ENCODE measurements around the gene PTK7.
"Not testable (repeated sequence)": the region's sequence is repeated elsewhere in the genome, so short reads cannot be mapped to it uniquely, and the experiment has no call there.

Gene PTK7

DNA sequence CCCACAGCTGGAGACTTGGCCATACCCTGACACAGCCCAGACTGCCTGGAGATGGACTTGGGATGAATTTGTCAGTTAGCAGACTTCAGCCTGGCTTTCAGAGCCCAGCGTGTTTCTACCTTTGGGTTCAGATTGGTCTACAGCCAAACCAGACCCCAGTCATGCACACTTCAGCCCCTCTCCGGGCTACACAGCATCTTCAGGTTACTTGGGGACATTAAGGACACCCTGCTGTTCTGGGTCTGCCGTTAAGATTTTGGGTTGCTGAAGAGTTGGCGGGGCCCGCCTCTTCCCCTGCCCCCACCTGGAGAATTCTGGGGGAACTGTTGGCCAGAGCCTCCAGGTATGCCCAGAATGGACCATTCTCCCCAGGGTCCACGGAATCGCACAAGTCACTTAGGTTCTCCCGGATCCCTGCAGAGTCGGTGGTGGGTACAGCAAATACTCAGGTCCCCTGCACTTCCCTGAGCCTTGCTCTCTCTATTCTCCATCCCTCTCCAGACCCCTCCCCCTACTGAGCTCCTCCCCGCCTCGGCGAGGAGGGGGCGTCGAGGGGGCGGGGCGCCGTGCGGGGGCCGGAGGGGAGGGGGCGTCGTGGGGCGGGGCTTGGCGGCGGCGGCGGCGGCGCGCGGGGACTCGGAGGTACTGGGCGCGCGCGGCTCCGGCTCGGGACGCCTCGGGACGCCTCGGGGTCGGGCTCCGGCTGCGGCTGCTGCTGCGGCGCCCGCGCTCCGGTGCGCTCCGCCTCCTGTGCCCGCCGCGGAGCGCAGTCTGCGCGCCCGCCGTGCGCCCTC is at the start of gene PTK7:
TSS of gene PTK7 (plus strand) at position 645 of the 794 bp plus-strand sequence. CDS start 175 bp downstream, outside the sequence.
- peak; percentile 35 for DNase-seq (ENCODE audit: low read depth)

DNA sequence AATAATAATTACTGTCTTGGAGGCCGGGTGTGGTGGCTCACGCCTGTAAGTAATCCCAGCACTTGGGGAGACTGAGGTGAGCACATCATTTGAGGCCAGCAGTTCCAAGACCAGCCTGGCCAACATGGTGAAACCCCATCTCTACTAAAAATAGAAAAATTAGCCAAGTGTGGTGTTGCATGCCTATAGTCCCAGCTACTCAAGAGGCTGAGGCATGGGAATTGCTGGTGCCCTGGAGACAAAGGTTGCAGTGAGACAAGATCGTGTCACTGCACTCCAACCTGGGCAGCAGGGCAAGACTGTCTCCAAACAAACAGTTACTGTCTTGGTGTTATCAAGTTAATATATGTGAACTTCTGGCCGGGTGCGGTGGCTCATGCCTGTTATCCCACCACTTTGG is 49.7 kb upstream of the PTK7 start:
- DNase-seq (ENCODE audit: low read depth) = no peak

DNA sequence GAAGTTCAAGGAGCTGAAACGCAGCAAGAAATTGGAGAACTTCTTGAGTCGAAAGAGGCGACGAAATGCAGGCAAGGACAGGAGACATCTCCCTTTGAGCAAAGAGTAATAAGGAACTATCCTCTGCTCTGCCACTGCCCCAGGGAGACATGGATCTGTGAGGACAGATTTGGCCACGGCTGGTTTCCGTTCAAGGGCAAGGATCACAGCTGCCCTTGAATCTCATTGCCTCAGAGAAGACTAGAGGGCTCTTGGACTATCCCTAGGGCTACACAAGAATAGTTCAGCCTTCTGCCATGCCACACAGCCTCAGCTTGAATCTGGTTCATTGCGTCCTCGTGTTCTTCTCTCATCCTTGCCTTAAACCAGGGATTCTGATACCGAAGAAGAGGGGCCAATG is 47.0 kb upstream of the PTK7 start:
- no peak for DNase-seq (ENCODE audit: low read depth)

DNA sequence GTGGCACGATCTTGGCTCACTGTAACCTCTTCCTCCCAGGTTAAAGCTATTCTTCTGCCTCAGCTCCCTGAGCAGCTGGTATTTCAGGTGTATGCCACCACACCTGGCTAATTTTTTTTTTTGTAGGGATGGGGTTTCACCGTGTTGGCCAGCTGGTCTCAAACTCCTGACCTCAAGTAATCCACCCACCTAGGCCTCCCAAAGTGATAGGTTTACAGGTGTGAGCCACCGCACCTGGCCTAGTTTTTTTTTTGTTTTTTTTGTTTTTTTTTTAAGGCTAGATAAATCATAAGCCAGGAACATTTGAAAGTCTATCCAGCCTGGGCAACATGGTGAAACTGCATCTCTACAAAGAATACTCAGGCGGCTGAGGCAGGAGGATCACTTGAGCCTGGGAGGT is 43.8 kb upstream of the PTK7 start:
- DNase-seq (ENCODE audit: low read depth) = no peak

DNA sequence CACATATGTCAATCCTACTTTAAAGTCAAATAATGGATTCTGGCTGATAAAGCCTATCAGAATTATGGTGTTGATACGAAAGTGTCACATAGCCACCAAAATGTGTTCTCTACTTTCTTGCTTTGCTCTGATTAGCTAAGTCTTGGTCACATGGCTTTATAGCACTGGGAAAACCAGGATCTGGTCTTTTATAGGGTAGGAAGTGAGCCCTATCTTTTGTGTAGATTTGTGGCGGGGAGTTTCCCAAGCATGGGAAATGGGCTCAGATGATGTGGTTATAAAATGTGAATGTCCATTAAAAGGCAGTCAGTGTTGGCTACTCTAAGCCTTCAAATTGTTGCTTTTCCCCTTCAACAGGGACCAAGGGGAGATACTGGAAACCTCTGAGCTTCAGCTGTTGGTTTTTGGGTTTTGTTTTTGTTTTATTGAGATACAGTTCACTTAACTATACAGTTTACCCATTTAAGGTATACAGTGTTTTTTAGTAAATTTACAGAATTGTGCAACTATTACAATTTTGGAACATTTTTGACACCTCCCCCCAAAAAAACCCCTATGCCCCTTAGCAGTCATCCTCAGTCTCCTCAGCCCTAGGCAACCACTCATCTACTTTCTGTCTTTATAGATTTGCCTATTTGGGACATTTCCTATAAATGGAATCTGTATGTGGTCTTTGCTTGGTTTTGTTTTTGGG is 42.5 kb upstream of the PTK7 start:
- DNase-seq (ENCODE audit: low read depth) = no peak

DNA sequence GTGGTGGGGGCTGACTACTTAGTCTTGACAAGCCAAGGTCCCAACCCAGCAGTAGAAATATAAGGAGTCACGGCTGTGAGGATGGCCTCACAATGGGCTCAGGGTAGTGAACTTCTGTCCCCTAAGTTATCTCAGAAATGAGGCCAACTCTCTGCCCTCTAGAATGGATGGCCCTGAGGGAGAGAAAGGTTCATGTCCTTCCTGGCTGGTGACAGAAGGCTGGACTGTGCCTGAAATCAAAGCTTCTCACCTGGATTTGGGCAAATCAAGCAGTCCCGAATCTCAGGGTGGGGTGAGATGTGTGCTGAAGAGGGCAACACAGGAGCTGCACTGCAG is 42.0 kb upstream of the PTK7 start:
- DNase-seq (ENCODE audit: low read depth) = no peak

DNA sequence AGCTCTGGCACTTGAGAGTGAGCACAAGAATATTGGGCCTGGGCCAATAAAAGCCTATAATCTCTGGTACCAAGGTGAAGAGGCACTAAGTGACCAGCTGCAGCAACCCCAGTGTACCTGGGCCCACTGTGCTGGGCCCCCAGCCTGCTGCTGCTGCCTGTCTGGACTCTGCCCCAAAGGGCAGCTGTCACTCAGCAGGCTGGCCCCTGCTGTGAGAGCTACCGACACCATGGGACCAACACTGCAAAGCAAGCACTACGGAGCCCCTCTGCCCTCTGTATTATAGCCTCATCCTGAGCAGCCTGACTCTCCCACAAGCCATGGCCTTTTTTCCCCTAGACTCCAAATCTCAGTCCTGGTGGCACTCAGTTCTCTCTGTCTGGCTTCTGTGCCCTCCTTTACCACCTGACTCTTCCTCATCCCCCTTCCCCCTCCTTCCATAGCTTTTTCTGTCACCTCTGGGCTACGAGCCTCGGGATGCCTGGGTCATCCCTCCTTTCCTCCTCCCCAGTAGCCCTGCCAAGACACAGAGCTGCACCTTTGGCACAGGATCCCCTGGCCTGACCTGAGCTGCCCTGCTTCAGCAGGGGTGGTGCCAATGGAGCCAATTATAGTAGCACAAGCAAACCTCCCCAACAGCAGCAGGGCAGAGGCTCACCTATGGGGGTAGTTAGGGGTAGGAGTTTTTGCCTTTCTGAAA is 40.5 kb upstream of the PTK7 start:
- no peak for DNase-seq (ENCODE audit: low read depth)

DNA sequence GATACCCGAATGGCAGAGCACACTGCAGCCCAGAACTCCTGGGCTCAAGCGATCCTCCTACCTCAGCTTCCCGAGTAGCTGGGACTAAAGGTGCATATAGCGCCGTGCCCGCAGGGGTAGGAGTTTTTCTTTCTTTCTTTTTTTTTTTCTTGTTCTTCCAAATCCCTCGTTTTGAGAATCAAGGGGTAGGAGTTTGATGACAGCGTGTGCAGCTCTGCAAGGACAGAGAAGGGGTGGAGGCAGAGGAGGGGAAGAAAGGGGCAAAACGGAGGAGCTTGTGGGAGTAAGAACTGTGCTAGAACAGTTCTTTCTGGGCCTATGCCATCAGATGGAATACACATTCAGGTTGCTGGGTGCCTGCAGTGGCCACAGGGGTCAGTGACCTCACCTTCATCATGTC is 39.4 kb upstream of the PTK7 start:
- DNase-seq (ENCODE audit: low read depth) = no peak

DNA sequence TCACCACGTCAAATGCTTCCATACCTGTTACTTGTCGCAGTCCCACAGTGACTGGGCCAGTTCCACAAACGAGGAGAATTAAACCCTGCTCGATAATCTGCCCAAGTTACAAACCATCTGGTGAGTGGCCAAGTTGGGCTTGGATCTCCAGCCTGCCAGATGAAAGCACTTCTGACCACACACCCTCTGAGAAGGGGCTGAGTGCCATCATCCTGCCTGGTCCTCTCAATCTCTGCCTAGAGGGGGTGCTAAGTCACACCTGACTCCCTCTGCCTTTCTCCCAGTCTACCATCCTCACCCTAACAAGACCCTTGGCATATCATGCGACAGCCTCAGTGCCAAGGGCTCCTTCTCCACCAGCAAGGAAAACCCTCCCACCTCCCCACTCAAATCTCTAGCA is 38.9 kb upstream of the PTK7 start:
- DNase-seq (ENCODE audit: low read depth) = no peak

DNA sequence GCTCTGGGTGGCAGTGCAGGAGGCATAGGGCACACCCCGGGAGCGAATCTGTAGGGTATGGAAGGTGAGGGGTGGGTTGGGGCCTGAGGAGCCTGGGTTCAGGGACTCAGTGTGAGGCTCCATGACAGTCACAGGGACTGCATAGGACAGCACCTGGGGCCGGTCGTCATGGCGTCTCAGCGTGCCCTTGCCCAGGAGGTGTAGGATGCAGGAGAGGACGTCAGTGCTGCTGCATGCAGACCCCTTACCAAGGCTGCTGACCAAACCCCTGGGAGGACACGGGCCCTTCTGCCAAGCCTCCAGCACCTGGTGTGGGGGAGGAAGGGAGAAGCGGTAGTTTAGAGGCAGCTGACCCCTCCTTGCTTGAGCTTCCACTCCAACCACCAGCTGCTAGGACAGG is 38.4 kb upstream of the PTK7 start:
- no peak for DNase-seq (ENCODE audit: low read depth)

DNA sequence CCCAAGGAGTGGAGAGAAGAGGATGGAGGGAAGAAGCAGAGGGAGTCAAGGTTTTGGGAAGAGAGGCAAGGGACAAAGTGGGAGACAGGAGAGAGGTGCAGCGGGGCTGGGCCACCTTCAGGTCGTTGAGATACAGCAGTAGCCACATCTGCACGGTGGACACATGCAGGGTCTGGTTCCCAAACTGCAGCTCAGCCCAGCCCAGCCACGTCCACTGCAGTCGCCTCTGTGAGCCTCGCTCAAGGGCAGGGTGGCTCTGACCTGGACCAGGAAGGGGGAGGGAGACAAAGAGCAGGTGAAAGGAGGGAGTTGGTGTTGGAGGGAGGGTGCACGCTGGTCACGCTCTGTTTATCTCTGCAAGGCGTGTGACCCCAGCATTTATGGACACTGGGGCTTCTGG is 37.4 kb upstream of the PTK7 start:
- DNase-seq (ENCODE audit: low read depth) = no peak

DNA sequence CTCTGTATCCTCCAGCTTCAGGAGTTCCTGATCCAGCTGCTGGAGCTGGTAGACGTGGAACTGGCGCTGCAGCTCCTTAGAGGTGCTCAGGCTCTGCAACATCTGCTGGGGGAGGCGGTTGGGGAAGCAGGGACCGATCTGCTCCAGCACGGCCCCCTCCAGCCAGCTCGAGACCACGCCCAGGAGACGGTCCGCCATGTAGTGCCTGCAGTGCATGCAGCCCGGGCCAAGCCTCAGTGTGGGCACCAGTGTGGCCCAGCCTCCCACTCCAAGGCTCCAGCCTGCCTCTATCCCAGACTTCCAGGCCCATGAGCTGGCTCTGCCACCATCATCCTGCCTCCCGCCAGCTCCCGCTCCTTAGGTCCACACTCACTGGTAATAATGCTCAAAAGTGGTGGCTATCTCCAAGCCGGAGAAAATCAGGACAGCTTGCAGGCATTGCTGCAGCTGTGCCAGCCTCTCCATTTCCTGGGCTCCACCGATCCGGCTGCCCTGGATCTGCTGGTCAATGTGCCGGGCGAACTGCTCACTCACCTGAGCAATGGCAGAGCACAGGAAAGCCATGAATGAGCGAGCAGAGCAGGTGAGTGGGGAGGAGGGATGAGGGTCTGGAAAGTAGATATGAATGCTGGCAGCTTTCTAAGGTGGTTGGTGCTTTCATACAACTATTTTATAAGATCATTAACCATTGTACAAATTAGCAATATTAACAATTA is 35.4 kb upstream of the PTK7 start:
- no peak for DNase-seq (ENCODE audit: low read depth)

DNA sequence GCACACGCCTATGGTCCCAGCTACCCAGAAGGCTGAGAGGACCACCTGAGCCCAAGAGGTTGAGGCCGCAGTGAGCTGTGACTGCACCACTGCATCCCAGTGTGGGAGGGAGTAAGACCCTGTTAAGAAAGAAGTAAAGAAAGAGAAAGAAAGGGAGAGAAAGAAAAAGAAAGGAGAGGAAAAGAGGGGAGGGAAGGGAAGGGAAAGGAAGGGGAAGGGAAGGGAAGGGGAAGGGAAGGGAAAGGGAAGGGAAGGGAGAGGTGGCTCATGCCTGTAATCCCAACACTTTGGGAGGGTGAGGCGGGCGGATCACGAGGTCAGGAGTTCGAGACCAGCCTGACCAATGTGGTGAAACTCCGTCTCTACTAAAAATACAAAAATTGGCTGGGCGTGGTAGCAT is 34.6 kb upstream of the PTK7 start:
- not testable (repeated sequence) for DNase-seq (ENCODE audit: low read depth)

DNA sequence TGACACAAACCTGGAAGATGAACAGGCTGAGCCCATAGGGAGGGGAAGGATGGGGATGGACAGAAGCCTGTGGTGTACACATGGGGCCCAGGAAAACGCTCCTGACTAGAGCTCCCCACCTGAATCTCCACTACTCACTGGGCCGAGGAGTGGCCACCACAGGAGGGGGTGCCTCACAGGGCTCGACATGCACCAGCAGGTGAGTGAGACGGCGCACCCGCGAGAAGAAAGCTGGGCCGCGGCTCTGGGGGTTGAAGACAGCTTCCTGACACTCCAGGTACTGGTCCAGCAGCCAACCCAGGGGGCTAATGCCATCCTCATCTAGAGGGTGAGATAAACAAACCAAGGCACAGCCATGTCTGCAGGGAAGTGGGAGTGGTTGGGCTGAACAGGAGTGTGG is 32.8 kb upstream of the PTK7 start:
- DNase-seq (ENCODE audit: low read depth) = no peak

DNA sequence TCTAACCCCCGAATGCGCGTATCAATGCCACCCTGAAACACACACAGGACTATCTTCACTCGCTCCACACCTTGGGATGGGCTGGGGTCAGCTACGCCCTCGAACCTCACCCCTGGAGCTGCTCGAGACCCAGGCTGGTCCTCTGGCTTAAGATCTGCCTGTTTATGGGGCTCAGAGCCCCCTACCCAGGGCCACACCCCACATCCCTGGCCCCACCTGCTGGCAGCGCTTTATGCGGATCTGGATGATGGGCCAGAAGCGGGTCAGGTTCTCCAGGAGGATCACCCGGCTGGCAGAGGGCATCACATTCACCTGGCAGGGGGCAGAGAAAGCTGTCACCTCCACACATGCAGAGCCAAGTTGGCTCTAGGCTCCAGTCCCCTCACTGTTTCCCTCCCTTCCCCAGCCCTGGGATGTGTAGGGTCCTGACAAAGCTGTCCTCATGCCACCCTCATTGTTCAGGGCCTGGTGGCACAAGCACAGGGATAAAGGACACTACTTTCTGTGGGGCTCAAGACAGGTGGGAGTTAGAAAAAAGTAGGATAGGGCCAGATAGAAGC is 30.7 kb upstream of the PTK7 start:
- DNase-seq (ENCODE audit: low read depth) = no peak

DNA sequence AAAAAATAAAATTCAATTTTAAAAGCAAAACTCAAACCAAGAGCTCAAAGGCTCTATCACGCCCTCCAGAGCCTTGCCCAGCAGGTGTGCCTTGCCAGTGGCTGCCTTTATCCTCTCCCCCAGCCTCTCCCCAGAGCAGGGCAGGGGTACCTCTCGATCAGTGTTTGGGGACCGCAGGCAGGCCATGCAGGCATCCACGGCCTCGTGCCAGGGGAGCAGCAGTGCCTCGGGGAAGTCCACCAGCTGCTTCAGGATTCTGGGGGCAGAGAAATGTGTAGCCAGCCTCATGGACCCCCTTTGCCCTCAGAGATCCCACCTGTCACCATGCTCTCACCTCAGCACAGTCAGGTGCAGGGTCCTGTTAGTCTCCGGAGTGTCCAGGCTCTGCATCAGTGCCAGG is 28.1 kb upstream of the PTK7 start:
- no peak for DNase-seq (ENCODE audit: low read depth)

DNA sequence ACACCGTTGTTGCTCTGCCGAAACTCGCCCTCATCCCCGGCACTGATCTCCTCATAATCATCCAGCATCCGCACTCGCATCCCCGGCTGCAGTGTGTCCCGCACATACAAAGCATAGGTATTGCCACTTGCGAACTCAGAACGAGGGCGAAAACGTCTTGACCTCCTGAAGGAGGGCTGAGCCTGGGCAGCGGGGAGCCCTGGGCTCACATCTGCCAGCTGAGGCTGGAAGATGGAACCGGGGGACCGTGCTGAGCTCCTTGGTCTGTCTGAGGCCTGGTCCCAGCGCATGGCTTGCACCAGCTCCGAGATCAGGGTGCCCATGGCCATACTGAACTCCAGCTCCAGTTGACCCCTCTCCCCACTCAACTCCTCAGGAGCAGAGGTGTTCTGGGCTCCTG is 25.1 kb upstream of the PTK7 start:
- DNase-seq (ENCODE audit: low read depth) = no peak

DNA sequence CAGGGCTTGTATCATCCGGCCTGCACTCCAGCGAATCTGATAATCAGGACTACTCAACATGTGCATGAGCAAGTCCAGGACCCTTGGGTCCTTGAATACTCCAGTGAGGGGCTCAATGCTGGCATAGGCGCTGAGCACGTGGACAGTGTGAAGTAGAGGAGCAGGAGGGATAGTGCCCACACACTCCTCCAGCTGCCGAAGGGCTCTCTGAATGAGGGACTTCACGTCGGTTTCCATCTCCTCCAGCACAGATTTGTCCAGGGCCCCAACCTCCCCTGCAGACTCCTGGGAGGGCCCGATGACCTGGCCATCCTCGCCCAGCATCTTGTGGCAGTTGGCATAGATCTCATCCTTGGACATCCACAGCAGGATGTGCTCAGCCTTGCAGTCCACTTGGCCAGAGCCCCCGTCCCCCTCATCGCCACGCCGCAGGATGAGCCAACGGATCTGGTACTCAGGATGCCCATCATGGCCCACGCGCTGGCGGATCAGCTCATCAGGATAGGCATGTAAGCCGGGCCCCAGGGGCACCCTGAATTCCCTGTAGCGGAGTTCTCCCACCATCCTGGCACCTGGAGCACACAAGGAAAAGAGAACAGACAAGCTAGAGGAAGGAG is 23.8 kb upstream of the PTK7 start:
- DNase-seq (ENCODE audit: low read depth) = no peak

DNA sequence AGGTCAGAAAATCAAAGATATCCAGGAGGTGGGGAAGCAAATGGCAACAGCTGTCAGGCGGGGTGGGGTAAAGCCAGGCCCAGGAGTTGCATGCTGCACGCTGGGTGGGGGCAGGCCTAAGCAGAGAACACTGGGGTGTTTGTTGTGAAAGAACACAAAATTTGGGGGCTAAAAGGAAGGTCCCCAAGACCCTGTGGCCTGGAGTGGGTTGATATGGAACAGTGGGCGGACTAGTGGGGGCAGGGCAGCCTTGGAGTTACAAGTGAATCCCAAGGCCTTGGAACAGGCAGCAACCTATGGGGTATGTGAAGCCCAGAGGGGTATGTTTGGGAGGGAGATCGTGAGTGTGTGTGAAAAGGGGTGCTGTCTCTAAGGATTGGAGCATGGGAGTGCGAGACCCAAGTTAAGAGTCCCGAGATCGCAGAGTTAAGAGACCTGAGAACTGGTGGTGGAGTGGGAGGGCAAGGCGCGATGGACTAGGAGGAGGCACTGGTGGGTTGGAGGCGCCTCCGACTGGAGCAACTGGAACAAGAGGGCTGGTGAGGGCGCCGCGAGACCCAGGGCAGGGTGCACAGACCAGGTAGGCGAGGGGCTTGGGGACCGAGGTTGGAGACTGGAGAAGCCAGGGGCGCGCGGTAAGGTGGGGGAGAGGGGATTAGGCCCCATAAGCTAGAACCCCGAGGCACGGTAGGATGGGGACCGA is 23.1 kb upstream of the PTK7 start:
- no peak for DNase-seq (ENCODE audit: low read depth)

DNA sequence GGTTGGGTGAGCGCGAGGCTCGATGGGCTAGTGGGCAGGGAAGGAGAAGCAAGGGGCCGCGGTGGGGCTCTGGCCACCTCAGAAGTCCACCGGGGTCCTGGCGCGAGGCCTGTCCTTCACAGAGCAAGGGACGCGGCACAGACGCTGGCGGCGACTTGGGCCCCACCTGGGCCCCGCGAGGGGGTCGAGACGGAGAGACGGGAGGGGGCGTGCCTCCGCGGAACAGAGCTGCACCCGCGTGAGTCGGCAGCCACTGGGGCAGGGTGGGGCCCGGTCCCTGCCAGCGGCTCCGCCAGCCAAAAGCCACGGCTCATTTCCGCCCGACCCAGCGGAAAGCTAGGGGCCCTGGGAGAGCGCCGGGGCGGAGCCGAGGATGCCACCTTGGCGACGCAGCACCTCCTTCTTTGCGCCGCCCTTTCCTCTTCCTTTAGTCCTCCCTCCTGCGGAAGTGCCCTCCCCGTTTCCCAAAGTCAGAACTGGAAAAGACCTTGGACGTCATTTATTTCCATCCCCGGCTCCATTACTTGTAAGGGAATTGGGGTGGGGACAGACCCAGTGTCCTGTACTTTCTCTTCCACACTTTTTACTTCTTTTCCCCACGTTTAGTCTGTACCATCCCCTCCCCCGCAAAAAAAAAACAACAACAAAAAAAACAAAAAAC is 22.4 kb upstream of the PTK7 start, which contains the start of gene CUL7:
TSS of gene CUL7 (minus strand) at position 307 of the 661 bp plus-strand sequence. CDS start 1,063 bp downstream, outside the sequence.
- DNase-seq (ENCODE audit: low read depth) = peak; percentile 80

Measured in stimulated activated CD4-positive, alpha-beta T cell treated with anti-CD3 and anti-CD28 coated beads, Interleukin-2, amount 100 ng/mL, for 4 hours (primary cell).